Fibroblast of skin of left biceps (primary cell): ENCODE data around the gene ANKRD12.
"Not testable (repeated sequence)": the region's sequence is repeated elsewhere in the genome, so short reads cannot be mapped to it uniquely, and the experiment has no call there.

Experiments
- DNase-seq, 2 experiments: peaks; one replicate each; pipeline ENCODE4 v3.0.0-alpha.2; 2013; ENCODE audit warnings: low read depth in 2 of 2

ANKRD12 gene

DNA sequence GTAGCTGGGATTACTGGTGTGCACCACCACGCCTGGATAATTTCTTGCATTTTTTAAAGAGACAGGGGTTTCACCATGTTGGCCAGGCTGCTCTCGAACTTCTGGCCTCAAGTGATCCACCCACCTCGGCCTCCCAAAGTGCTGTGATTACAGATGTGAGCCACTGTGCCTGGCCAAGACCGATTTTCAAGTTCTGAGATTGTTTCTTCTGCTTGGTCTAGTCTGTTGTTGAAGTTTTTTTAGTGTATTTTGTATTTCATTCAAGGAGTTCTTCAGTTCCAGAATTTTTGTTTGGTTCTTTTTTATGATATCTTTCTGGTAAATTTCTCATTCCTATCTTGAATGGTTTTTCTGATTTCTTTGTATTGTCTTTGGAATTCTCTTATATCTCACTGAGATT is 96.4 kb downstream of the ANKRD12 start:
- DNase-seq: no peak

DNA sequence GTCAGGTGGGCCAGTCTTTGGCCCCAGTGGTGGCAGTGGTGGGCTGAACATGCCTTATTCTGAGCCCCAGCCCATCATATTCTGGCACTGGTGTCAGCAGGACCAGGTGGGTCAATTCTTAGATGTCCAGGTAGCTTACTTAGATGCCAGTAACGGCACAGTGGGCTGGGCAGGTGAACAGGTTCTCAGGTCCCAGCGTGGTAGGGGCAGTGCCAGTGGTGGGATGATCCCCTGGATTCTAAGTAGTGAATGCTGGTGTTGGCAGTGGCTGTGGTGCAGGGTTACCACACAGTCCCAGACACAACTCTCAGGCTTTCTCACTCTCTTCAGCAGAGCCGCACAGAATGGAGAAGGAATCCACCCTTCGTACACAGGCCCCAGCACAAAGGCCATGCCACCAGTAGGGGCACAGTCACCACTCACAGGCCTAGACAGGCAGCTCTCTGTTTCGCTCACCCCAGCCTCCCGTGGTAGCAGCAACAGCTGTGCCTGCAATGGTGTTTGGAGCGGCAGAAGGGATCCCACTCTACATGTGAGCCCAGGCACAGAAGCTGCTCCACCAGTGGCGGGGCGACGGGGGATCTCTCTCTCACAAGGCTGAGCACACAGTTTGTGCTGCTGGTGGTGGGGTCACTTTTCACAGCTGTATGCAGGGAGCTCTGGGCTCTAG is 97.3 kb downstream of the ANKRD12 start:
- no peak for DNase-seq

DNA sequence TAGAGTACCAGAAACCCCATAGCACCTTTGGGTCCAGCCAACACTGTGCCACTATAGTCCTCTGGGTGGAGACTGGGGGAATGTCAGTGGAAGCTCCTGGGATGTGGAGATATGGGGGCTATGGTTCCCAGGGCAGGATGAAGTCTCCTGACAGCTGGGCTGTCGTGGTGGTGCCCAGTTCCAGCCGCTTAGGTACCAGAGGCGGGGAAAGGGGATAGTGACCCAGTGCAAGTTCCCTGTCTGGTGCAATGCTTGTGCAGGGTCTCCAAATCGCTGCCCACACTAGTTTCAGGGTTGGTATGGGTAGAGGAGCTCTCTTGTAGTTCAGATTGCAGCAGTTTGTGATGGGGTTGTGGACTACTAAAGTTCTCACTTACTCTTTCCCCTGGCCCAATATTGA is 97.9 kb downstream of the ANKRD12 start:
- no peak for DNase-seq

DNA sequence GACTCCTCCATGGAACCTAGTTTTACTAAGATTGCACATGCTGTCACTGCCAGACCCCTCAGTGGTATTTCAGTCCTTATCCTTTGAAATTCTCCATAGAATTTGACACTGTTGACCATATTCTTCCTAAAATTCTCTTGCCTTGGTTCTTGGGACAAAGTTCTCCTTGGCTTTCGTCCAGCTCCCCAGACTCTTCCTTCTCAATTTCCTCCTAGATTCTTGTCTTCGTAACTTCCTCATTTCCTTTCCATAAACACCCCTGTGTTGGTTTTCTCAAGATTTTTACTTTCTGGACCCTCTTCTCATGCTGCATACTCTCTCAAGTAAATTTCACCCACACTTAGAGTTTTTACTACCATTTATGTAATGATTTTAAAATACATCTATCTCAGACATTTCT is 101.4 kb downstream of the ANKRD12 start:
- no peak for DNase-seq

DNA sequence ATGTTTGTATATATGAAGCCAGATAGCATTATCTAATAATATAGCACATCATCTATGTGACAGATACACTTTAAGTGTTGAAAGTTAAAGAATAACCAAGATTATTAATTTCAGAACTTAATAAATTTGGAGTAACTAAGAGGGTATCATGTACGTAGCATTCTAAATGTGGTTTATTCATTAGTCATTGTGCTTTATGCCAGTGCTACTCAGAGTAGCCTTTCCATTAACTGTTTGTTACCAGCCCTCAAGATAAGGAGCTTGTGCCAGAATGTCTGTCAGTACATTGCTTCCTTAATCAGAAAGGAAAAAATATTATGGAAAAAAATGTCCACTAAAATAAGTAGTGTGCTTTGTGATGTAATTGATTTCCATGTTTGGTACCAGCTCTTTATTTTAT is 103.1 kb downstream of the ANKRD12 start:
- no peak for DNase-seq

DNA sequence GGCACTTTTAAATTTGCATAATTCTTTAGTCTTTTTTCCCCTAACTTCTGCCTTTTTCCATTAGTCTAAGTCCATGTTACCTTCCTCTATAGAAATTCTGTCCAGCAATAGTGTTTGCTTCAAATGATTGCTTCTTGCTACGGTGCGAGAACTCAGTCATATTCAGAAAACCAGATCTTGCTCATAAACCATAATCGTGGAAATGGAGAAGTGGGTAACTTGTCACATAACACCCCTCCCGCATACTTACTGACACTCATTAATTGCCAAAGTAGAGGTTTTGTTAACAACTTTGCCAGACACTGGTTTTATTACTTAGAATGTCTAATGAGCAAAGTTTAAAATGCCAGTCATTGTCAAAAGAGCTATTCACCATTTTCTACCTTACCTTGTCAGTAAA is 103.7 kb downstream of the ANKRD12 start:
- no peak for DNase-seq

DNA sequence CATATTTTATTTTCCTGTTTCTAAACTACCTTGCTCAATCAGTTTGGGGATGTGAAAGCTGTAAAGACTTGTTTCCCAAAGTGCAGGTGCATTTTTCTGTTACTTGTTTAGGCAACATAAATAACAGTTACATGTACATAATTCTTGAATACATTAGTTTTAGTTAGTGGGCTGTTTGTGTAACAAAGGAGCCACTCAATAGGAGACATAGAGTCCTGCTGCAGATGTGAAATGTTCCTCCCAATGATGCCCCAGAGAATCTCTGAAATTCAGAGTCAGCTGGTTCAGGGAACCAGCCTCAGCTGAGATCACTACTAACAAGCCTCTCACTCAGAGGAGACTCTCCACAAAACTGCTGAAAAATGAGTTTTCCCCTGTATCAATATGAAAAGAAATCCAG is 106.4 kb downstream of the ANKRD12 start:
- DNase-seq: no peak

DNA sequence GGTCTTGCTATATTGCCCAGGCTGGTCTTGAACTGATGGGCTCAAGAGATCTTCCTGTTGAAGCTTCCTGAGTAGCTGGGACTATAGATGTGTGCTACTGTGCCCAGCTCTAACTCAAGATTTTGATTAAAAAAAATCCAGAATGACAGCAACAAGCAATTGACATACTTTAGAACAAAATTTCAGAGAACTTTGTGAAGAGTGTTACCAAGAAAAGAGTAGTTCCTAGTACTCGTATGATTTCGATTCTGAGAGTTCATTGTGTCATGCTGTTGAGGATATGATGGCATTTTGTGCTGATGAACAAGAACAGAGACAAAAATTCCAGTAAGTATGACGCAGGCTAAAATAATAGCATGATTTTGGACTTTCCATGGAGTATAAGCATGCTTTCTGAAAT is 107.8 kb downstream of the ANKRD12 start:
- no peak for DNase-seq

DNA sequence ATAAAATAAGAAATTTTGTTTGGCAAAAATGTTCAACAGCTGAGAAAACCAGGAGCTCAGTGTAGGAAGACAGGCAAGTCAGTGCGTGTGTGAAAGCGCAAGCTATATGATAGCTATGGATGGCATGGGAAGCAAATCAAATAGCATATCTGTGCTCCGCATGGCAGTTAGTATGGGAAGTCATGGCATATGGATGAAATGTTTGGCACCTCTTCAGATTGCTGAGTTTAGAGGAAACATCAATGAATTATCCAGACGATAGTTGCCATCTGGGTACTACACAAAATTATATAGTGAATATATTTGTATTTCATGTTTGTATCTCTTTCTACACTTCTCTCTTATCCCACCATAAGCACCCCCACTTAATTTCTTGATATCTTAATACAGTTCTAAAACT is 112.1 kb downstream of the ANKRD12 start:
- no peak for DNase-seq

DNA sequence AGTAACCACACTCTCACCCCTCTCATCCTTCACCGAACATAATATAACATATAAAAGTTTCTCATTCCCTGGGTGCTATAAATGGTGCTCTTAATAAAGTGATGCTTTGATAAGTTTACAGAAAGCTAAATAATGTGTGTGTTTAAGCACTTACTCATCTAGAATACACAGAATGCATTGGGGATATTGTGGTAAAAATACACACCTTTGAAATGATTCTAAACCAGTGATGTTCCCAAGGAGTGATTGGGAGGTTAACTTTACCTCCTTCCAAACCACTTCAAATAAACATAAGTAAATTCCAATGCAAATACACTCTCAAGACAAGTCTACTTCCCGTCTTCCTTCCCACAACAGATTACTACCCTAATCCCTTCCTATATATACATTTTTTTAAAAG is 112.7 kb downstream of the ANKRD12 start:
- no peak for DNase-seq

DNA sequence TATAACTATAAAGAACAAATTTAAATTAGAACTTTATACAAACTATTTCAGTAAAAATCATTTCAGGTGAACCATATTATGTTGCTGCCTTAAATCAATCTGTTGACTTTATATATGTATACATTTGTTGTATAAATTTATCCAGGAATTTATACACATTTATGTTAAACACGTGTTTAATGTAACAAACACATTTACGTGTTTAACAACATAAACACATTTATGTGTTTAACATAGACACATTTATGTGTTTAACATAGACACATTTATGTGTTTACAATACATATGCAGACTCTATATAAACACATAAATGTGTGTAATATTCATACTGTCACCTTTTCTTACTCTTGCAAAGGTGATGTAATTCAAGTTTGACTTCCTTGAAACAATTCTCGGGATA is 122.6 kb downstream of the ANKRD12 start:
- DNase-seq: no peak

DNA sequence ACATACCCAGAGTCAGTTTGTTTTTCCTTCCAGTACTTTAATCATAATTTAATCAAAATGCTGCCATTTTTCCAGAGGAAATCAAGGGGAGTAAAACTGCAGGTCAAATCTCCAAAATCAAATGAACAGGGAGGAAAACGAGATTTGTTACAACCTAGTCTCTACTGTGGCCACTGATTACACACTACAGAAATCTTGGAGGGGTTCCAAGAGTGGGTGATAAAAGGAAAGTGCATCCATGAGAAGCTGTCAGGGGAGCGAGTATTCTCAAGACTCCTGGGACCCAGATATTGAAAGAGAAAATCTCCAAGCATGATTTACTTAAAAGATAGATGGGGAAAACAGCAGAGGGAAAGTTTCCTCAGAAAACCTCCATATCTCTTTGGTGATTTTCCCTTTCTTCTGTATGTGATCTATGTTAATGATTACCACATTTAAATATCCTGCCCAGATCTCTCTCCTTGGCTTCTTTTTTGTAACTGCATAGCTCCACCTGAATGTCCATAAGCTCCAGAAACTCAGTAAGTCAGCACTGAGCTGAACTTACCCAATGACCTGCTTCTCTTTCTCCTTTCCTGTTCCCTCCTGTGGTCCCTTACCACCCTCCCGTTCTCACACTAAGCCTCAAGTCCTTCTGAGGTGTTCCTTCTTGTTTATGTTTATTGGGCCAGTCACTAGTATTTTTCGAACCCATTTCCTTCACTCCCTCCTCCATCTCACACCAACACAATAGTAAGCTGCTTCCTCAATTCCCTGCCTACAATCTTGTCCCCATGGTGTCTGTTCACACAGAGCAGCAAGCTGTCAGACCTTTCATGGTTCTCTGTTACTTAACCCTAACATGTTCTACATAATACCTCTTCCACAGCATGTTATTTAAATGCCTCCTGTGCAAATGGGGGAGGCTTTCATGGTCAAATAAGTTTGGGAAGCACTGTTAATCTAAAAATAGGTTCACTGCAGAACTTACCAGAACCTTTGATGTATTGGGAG is 124.1 kb downstream of the ANKRD12 start:
- DNase-seq: no peak

DNA sequence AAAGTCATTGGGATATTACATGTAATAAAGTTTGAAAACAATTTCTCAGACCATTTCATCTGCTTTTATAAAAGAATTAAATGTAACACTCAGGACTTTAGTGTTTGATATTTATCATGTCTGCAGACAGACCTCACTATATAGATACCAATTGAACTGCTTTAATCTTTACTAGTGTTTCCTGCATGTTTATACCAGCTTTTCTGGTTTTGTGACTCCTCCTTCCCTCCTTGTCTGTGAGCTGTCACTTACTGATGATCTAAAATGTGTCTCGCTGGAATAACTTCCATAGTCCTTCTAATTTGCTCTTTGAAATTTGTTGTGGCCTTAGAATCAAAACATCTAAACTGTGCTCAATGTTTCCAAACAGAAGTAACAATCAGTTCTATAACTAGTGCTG is 126.7 kb downstream of the ANKRD12 start:
- DNase-seq: no peak

DNA sequence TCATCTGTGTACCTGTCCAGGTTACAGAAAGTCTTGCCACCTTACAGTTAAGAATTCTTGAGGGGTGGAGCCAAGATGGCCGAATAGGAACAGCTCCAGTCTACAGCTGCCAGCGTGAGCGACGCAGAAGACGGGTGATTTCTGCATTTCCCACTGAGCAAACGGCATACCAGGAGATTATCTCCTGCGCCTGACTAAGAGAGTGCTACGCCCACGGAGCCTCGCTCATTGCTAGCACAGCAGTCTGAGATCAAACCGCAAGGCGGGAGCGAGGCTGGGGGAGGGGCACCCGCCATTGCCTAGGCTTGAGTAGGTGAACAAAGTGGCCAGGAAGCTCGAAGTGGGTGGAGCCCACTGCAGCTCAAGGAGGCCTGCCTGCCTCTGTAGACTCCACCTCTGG is 128.2 kb downstream of the ANKRD12 start:
- not testable (repeated sequence) for DNase-seq

DNA sequence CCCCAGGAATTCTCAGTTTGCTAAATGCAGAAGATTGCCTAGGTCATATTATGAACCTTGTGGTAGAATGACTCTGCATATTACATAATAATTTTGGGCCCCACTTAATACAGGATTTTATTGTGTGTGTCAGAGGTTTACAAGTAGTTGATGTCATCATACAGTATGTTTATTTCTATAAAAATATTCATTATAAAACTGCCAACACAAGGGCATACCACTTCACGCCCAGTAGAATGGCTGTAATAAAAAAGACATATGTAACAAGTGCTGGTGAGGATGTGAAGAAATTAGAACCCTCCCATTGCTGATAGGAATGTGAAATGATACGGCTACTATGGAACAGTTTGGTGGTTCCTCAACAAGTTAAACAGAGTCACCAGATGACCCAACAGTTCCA is 136.6 kb downstream of the ANKRD12 start:
- no peak for DNase-seq

DNA sequence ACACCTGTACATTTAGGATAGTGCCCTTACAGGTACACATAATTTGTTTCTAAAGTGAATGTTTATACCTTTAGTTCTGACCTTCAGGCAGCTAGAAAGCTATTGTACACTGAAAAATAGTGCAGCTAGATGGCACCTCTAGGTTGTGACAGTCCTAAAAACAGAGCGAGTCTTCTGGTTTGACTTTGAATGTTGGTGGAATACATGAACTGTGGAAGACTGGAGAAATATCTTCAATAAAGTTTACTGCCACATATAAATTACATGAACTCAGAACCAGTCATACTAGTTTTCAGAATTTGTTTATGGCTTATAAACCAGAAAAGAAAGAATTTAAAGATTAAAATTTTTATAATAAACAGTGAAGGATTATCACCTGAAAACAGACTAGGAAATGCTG is 139.3 kb downstream of the ANKRD12 start:
- no peak for DNase-seq

DNA sequence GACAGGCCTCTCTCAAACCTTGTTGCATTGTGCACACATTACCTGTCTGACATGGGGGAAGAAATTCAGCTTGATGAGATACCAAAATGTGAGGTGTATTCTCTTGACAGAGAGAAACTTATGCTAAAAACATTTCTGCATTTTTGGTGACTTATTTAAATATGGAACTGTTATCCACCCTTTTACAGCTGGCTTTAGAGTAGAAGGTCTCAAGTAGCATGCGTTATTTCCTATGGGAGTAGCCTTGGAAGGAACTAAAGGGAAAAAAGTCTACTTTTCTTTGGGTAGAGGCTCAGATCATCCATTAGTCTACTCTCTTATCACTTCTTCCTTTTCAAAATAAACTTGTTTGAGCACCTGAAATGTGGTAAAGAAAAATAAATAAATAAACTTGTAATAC is 141.4 kb downstream of the ANKRD12 start:
- no peak for DNase-seq

DNA sequence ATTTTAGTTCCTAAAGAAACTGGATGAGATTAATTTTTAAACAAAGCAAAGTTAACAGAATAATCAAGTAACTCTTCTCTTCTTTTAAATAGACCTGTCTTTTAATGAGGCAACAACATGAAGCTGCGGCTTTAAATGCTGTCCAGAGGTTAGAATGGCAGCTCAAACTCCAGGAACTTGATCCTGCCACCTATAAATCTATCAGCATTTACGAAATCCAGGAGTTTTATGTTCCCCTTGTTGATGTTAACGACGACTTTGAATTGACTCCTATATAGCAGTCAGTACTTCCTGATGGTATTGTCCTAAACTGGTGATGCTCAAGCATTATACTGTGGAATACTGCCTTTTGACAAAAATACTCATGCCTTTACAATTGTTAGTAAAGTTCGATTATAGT is 144.3 kb downstream of the ANKRD12 start:
- DNase-seq: no peak

DNA sequence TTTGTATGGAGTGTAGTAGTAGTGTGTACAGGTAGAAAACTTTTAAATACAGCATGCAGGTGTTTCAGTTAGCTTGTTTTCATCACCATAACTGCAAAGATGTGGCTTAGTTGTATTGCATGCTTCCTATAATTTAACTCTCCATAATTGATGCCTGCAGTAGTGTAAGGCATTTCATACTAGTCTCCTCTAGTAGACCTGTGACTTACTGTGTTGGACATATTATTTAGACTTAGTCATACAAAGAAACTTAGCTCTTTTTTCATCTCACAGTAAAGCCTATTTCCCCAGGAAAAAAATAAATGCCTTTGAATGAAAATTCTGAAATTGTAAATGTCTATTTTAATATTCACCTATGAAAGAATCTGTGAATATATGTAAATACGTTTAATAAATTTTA is 145.2 kb downstream of the ANKRD12 start:
- DNase-seq: no peak

DNA sequence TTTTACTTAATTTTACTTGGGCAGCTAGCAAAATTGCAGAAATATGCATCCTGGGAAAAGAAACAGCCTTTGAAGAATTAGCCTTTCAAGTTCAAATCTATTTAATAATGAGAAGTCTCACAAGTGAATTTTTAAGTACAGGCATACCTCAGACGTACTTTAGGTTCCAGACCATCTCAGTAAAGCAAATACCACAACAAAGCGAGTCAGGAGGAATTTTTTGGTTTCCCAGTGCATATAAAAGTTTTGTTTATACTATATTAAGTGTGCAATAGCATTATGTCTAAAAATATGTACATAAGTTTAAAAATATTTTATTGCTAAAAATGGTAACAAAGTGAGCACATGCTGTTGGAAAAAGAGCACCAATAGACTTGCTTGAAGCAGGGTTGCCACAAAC is 147.2 kb downstream of the ANKRD12 start:
- no peak for DNase-seq

DNA sequence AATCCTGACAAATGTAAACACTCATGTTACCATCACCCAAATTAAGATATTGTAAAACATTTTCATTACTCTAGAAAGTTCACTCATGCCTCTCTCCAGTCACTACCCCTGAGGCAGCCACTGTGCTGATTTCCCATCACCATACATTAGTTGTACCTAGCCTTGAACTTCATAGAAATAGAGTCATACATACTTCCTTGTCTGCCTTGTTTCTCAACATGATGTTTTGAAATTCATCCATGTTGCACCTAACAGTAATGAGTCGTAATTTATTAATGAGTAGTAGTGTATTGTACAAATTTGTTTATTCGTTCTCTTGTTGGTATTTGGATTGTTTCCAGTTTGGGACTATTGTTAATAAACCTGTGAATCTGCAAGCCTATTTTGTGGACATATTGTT is 149.0 kb downstream of the ANKRD12 start:
- DNase-seq: no peak

DNA sequence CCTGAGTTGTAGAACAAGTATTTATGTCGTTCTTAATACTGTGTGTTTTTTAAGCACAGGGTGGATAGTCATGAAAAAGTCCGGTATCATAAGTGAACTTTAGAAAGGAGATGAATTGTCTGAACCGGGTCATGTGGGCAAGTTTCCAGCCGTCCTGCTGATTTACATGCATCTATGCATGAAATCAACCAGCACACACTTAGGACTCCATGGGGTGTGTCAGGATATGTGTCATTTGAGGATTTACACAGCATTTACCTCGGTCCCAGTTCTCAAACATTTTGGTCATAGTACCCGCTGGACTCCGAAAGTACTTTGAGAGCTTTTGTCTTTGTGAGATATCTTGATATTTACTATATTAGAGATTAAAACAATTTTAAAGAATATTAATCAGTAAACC is 150.5 kb downstream of the ANKRD12 start:
- DNase-seq: no peak

DNA sequence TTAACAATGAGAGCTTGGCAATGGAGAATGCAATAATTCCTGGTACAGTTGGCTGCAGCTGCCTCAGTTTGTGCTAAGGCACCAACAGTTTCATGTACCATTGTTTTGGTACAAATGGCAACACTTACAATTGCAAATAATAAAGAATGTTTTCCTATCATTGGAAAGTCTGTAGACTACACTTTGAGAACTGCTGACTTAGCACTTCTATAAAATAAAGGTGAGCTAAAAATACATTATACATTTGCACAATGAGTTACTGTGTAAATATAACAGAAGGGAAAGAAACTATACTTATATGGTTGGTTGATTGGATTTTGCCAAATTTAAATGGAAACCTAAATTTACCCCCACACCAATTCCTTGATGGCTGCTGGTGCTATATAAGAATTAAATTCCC is 153.1 kb downstream of the ANKRD12 start:
- DNase-seq: no peak
